HFF-Myc (cell line): ENCODE results near the gene HEG1.

Experiments
- DNase-seq: peaks from one replicate; pipeline ENCODE4 v3.0.0-alpha.2; 2011; ENCODE audit warnings: low read depth; ENCODE audit errors: extremely low read depth
- H3K4me3 ChIP-seq: replicated peaks from 2 replicates; pipeline ENCODE4 v1.5.1; 2011; ENCODE audit warnings: low read depth, mild to moderate bottlenecking, control low read depth, low read length
- TF ChIP-seq, protein P1 (sequence below): IDR thresholded peaks from 2 replicates; pipeline ENCODE4 v1.5.1; 2012; ENCODE audit warnings: mild to moderate bottlenecking, low read depth, low read length, control low read depth; ENCODE audit errors: missing control alignments

HEG1 gene

DNA sequence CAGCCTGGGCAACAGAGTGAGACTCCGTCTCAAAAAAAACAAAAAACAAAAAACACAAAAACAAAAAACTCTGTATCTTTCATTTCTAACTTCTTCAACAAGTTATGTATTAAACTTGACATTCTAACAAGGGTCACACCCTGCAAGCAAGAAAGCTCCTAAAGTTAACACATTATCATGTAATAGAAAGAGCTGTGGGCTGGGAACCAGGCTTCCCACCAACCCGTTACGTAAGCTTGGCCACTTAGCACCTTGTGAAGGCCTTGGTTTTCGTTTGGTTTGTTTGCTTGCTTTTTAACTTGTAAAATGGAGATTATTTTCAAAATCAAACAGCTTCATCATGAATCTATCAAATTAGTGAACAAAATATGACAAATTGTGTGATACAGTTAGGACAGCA, 47.0 kb downstream of the HEG1 start:
- DNase-seq: no peak
- H3K4me3 ChIP-seq: no peak overlapping the region
- TF ChIP-seq, protein P1, sequence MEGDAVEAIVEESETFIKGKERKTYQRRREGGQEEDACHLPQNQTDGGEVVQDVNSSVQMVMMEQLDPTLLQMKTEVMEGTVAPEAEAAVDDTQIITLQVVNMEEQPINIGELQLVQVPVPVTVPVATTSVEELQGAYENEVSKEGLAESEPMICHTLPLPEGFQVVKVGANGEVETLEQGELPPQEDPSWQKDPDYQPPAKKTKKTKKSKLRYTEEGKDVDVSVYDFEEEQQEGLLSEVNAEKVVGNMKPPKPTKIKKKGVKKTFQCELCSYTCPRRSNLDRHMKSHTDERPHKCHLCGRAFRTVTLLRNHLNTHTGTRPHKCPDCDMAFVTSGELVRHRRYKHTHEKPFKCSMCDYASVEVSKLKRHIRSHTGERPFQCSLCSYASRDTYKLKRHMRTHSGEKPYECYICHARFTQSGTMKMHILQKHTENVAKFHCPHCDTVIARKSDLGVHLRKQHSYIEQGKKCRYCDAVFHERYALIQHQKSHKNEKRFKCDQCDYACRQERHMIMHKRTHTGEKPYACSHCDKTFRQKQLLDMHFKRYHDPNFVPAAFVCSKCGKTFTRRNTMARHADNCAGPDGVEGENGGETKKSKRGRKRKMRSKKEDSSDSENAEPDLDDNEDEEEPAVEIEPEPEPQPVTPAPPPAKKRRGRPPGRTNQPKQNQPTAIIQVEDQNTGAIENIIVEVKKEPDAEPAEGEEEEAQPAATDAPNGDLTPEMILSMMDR: no peak

DNA sequence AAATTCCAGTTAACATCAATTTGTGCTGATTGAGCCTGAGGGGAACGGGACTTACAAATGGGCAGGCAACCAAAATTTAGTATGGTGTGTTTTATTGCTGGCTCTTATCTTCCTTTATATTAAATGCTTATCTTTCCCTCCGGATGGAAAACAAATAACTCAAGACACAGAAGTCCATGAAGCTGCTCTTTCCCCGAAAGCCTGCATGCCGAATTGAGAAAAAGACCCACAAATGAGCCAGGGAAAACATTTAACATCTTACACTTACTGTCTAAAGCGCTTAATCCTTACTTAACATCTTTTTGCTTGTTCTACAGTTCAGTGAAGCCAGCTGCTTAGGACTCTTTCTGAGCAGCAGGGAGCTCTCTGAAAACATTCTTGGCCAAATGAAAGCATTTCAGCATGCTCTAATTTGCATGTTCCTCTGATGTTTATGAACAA, 49.5 kb downstream of the HEG1 start:
- no peak overlapping the region for H3K4me3 ChIP-seq
- DNase-seq: no peak
- TF ChIP-seq, protein P1: no peak

DNA sequence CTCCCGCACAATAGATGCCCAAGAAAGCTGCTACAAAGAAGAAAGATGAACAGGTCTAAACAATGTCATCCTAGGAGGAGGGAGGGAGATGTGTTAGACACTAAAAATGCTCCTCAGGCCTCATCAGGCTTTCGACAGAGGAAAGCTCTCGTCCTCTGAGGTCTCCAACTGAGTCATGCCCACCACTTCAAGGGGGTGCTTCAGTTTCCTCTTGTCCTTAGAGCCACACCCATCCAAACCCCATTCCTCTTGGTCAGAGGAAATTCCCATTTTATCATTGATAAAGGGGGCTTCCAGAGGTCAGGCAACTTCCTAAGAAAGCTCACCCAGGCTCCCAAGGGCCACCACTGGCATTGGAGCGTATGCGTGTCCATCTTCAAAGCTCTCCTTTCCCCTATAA, 50.1 kb downstream of the HEG1 start:
- DNase-seq: no peak
- H3K4me3 ChIP-seq: no peak overlapping the region
- TF ChIP-seq, protein P1: no peak

DNA sequence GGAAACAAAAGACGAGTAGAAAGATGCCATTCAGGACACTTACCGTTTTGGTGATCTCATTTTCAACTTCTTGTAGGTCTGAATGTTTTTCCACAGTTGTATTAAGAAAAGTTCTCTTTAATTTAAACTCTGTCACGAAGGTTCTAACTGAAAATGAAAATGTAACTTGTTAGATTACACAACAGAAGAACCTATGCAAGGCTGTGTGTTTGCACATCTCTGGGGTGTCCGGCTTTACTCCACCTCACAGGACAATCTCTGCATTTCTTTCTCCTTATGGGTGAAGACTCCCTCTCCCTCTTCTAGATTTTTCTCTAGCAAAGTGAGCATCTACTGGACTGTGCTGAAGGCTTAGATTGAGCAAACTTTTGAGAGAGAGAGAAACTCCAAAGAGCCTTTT, 50.6 kb downstream of the HEG1 start:
- DNase-seq: no peak
- H3K4me3 ChIP-seq: no peak overlapping the region
- TF ChIP-seq, protein P1: no peak

DNA sequence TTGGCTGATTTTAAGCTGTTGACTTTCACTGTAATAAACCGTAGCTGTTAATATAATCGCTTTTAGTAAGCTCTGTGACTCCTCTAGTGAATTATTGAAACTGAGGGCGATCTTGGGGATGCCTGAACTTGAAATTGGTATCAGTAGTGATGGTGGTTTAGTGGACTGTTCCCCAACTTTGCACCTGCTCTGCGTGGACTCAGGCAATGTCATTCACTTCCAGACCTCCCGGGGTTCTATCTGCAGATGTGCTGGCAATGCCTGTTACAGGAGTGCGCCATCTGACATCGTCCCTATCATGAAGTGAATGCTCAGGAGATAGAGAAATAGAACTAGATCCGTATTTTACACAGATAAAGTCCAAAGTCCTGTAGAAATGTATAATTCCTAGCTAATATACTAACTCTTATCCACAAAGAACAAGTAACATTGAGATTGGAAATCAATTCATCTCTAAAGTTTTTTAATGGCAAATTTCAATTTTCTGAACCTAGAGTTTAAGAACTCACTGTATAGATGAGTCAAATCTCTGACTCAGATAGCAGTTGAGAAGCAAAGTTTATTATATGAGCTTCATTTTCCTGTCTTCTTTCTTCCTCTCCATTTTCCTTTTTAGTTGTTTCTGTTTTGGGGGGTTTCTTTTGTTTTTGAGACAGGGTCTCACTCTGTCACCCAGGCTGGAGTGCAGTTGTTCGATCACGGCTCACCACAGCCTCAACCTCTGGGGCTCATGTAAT, 51.8 kb downstream of the HEG1 start:
- no peak overlapping the region for H3K4me3 ChIP-seq
- TF ChIP-seq, protein P1: no peak
- DNase-seq: no peak

DNA sequence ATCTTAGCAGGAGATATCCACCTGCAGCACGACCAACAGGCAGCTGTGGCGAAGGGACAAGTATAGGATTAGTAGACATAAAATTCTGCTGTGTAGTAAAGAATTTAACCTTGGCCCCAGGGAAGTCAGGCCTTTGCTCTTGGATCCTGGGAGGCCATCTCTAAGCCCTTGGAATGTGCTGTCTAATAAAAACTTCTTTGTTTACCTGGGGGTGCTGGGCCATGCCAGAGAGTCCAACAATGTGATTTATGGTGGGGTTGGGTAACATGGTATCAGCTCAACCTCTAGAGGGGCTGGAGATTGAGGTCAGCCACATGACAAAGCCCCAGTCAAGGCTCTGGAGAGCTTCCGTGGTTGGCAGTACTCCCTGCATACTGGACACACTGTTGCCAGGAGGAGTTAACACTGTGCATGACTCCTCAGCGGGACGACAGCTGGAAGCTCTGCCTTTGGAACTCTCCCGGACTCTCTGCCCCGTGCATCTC, 52.4 kb downstream of the HEG1 start:
- no peak for DNase-seq
- H3K4me3 ChIP-seq: no peak overlapping the region
- TF ChIP-seq, protein P1: no peak
